Lung (tissue), 12 donors: ENCODE data around the gene TYRP1. TPM values are rescaled to one million over a fixed set of nuclear protein-coding genes. Genes with fewer than 3 reads are reported as not detected.
A peak's percentile ranks its signal among the peaks of the same experiment; 100 is the strongest.

ENCODE experiments used
- ATAC-seq: fragments of 200-7000 bp; cut with Tn5 transposase; one replicate; pipeline ENCODE4 v1.9.1; 2020; ENCODE audit warnings: moderate number of reproducible peaks; ENCODE audit not compliant: insufficient read depth, low FRiP score
- DNase-seq, 3 donors: peaks; one replicate each; pipeline ENCODE4 v3.0.0-alpha.2; 2013 to 2017
- H3K27ac ChIP-seq, 2 donors: one replicate each; pipeline ENCODE4 v1.5.1; 2013; ENCODE audit warnings: mild to moderate bottlenecking in 2 of 2, moderate library complexity in 2 of 2, control low read depth in 1 of 2, inconsistent platforms in 1 of 2, low read depth in 1 of 2, low read length in 1 of 2
- H3K27me3 ChIP-seq, 3 donors: one replicate each; pipeline ENCODE4 v1.5.1; 2013; ENCODE audit warnings: low read length in 2 of 3; ENCODE audit not compliant: control insufficient read depth in 3 of 3, insufficient read depth in 3 of 3
- H3K36me3 ChIP-seq, 4 donors: one replicate each; pipeline ENCODE4 v1.5.1; 2013; ENCODE audit warnings: low read length in 4 of 4, mild to moderate bottlenecking in 1 of 4, moderate library complexity in 1 of 4; ENCODE audit not compliant: control insufficient read depth in 4 of 4, insufficient read depth in 4 of 4
- H3K4me1 ChIP-seq, 5 donors: one replicate each; pipeline ENCODE4 v1.5.1; 2013; ENCODE audit warnings: low read length in 5 of 5, mild to moderate bottlenecking in 2 of 5, moderate library complexity in 1 of 5; ENCODE audit not compliant: control insufficient read depth in 5 of 5, insufficient read depth in 5 of 5
- H3K4me3 ChIP-seq: one replicate; pipeline ENCODE4 v1.5.1; 2013; ENCODE audit warnings: mild to moderate bottlenecking, control low read depth, moderate library complexity
- H3K9ac ChIP-seq, 2 donors: one replicate each; pipeline ENCODE4 v1.5.1; 2013; ENCODE audit warnings: low read length in 2 of 2, control low read depth in 1 of 2; ENCODE audit not compliant: insufficient read depth in 1 of 2
- H3K9me3 ChIP-seq, 4 donors: one replicate each; pipeline ENCODE4 v1.5.1; 2013; ENCODE audit warnings: low read length in 3 of 4, mild to moderate bottlenecking in 1 of 4, moderate library complexity in 1 of 4; ENCODE audit not compliant: control insufficient read depth in 4 of 4, insufficient read depth in 3 of 4
- WGBS, 2 donors: extraction: QIAGEN DNeasy Blood & Tissue Kit; methylation state at CpG; one replicate each; pipeline ENCODE4 v1.1.7; 2013; 5-methylcytosine and 5-hydroxymethylcytosine counted together
- polyA plus RNA-seq, 2 donors: library from polyadenylated mRNA; stranded (reverse); fragments of 200-250 nt; gene quantifications; one replicate each; pipeline ENCODE4 v1.2.1, GENCODE V29; 2013
- total RNA-seq, 2 donors: library from RNA; depleted of rRNA in 1 of 2; stranded (reverse); fragments of >200 nt in 1 of 2; gene quantifications; one replicate each; pipeline ENCODE4 v1.2.1, GENCODE V29; 2014 to 2021
- TF ChIP-seq, protein P1 (sequence below): IDR thresholded peaks from 2 replicates; pipeline ENCODE4 v1.5.1; 2012; ENCODE audit warnings: mild to moderate bottlenecking; ENCODE audit errors: control extremely low read depth, extremely low read depth
- donor health status: control.
- donor health status: control.
- donor health status: Bipolar disorder and iron deficiency.
- donor health status: healthy.
- donor health status: DM: yes; HTN: yes; CAD: no.

Gene TYRP1
- total and polyA plus RNA-seq, 4 donors = 0.59 to 5.1 (median 1.3) TPM

DNA sequence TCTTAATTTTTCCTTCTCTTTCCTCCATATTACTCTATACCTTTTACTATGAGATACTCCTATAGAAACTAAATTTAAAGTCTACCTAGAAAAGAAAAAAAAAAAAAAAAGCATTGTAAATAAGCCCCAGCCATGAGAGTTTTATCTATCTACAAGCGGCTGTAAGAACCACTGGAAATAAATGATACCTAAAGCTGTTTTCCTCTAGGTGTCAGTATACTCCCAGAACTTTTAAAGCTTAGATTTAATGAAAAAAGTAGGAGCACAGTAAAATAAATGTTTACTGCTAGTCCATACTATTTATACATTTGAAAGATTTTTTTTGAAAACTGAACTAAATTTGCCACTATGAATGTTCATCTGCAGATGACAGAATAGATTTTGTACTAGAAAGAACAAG is 26.2 kb downstream of the TYRP1 start:
- Histone ChIP-seq H3K27me3 (no peaks in the 10 kb centered on the region), H3K27ac (no peak overlapping the region), H3K4me1 (peaks cover 0 to 23% (median 6%) of the 10 kb centered on the region in 5 donors), H3K36me3 (no peaks in the 10 kb centered on the region), H3K9me3 (no peaks in the 10 kb centered on the region), H3K4me3 (no peak overlapping the region), H3K9ac (no peak overlapping the region)
- DNase-seq = peak in 2 of 3 donors; percentile 80 to 86
- TF ChIP-seq, protein P1, sequence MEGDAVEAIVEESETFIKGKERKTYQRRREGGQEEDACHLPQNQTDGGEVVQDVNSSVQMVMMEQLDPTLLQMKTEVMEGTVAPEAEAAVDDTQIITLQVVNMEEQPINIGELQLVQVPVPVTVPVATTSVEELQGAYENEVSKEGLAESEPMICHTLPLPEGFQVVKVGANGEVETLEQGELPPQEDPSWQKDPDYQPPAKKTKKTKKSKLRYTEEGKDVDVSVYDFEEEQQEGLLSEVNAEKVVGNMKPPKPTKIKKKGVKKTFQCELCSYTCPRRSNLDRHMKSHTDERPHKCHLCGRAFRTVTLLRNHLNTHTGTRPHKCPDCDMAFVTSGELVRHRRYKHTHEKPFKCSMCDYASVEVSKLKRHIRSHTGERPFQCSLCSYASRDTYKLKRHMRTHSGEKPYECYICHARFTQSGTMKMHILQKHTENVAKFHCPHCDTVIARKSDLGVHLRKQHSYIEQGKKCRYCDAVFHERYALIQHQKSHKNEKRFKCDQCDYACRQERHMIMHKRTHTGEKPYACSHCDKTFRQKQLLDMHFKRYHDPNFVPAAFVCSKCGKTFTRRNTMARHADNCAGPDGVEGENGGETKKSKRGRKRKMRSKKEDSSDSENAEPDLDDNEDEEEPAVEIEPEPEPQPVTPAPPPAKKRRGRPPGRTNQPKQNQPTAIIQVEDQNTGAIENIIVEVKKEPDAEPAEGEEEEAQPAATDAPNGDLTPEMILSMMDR = no peak
- no peak for ATAC-seq
- WGBS, 2 donors = 27 to 60% methylated on average over 1 of the region's 1 CpG

DNA sequence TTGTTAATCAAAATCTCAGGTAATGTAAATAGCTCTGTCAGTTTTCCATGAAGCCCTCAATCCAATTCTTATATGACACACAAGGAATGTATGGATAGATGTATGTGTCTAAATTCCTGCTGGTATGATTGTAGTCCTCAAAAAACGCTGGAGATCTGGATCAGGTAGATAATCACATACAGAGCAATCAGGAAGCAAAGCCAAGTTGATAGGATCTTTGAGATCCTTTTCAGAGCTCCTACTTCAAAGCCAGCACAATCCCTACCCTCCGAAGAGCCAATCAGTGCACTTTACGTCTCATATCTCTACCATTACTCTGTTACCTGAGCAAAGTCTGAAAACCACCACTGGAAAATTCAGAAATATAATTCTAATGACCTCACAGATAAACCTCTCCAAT is 27.4 kb downstream of the TYRP1 start:
- H3K27ac ChIP-seq = no peak overlapping the region

DNA sequence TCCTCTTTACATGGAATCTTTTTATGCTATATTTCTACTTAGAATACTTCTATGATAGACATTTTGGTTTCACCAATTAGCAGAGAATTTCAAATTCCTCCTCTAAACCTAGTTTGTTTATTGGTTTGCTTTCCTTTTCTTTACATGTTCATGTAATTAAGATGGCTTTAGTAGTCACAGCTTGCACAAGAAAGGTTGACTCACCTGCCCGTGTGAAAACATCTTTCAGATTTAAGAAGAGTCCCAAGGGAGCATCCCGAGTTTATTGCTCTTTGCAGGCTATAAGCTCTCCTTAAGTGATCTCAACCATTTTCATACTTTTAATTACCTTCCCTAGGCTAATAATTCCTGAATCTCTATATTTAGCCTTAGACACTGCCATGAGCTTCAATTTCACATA is 28.9 kb downstream of the TYRP1 start:
- Histone ChIP-seq H3K27me3 (no peaks in the 10 kb centered on the region), H3K36me3 (no peaks in the 10 kb centered on the region), H3K4me1 (peaks cover 0 to 23% (median 6%) of the 10 kb centered on the region in 5 donors), H3K27ac (no peak overlapping the region), H3K4me3 (no peak overlapping the region), H3K9ac (no peak overlapping the region), H3K9me3 (no peaks in the 10 kb centered on the region)
- TF ChIP-seq, protein P1 = no peak
- no peak for ATAC-seq
- WGBS, 2 donors = 80 to 87% methylated on average over 2 of the region's 2 CpGs
- DNase-seq = no peak

More for the DNA sequence above, 27.4 kb downstream of the TYRP1 start:
- no peak for ATAC-seq
- Histone ChIP-seq H3K36me3 (no peaks in the 10 kb centered on the region), H3K4me3 (no peak overlapping the region), H3K9ac (no peak overlapping the region), H3K27me3 (no peaks in the 10 kb centered on the region), H3K9me3 (no peaks in the 10 kb centered on the region), H3K4me1 (peaks cover 0 to 23% (median 6%) of the 10 kb centered on the region in 5 donors)
- TF ChIP-seq, protein P1 = no peak
- no peak for DNase-seq
- 45 to 71% methylated on average over 3 of the region's 3 CpGs for WGBS, 2 donors

DNA sequence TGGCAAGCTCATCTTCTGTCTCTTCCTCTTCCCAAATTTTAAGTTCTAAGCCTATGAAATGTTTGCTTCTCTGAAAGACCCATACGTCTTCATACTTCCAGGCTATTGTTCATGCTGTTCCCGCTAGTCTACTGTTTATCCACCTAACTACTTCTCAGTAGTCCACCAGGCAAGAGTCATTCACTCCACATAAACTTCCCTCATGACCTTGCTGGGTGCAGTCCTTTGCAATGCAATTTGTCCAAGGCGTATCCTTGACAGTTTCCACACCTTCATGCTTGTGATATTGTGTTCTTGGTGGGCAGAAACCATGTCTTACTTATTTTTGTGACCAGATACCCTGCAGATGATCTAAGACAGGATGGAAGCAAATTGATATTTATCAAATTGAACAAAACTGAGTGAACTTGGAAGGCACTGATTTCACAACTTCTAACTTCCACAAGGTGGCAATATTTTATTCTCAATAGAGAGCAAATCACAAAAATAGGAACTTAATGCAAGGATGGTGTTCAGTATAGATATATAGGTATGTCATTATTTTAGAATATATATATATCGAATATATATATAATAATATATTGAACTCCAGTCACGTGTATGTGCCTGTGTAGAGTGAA is 30.3 kb downstream of the TYRP1 start:
- ATAC-seq (no peak), DNase-seq (peak in 2 of 3 donors; percentile 69 to 71)
- Histone ChIP-seq H3K4me3 (no peak overlapping the region), H3K4me1 (peaks cover 0 to 24% (median 3%) of the 10 kb centered on the region in 5 donors), H3K36me3 (no peaks in the 10 kb centered on the region), H3K27me3 (no peaks in the 10 kb centered on the region), H3K9me3 (no peaks in the 10 kb centered on the region), H3K27ac (no peak overlapping the region), H3K9ac (no peak overlapping the region)
- TF ChIP-seq, protein P1 = peak; percentile 8
- 50 to 72% methylated on average over 5 of the region's 5 CpGs for WGBS, 2 donors
